ENCODE measurements around the gene TENM3.
"Not testable (repeated sequence)": the region's sequence is repeated elsewhere in the genome, so short reads cannot be mapped to it uniquely, and the experiment has no call there.

TENM3 gene

GRCh38 chr4:182344968-182345367 is 101.8 kb downstream of the TENM3 start:
- no peak for DNase-seq

GRCh38 chr4:182346250-182346649 is 103.0 kb downstream of the TENM3 start:
- no peak for DNase-seq

DNA sequence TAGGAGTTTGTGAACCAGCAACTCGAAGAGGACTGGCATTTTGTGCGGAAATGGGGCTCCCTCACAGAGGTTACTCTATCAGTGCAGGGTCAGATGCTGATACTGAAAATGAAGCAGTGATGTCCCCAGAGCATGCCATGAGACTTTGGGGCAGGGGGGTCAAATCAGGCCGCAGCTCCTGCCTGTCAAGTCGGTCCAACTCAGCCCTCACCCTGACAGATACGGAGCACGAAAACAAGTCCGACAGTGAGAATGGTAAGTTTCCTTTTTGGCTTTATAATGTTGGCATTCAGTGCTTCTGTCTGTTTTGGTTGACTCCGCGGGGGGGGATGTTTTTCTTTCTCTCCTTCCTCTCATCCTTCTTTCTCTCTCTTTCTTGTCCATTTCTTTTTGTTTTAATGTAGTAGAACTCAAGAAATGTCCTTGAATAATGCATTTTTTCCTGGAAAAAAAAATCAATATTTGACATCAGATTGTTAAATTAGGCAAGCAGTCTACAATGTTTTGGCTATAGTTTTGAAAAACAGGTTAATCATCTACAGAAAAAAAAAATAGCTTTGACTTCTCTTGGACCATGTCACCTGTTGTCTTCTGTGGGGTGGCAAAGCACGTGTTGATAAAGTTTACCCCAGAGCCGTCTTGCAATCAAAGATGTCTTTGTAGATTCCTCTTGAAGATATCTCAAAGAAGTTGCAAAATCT is 103.6 kb downstream of the TENM3 start:
- DNase-seq = no peak

DNA sequence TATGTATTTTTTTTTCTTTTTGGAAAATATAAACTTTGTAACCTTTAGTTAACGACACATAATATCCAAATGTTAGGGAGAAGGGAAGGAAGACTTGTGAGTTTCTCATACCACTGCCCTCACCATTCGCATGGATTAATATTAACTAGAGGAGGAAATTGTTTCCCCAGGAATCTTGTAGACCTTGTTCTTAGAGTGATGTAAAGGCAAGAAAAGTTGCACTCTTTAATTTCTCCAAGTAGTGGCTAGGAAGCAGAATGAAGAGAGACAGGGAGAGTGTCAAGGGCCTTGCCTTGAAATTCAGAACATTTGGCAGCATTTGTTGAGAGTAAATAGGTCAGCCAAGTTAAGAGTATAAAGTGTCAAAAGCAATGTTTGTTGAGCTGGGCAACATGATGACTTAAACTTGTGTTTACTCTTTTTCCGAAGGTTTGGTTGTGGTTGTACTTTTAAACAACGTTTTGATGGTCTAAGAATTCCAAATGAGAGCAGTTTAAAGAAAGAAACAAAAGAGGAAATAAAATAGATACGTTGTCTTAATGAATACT is 105.7 kb downstream of the TENM3 start:
- DNase-seq = no peak

GRCh38 chr4:182350041-182350440 is 106.8 kb downstream of the TENM3 start:
- no peak for DNase-seq

DNA sequence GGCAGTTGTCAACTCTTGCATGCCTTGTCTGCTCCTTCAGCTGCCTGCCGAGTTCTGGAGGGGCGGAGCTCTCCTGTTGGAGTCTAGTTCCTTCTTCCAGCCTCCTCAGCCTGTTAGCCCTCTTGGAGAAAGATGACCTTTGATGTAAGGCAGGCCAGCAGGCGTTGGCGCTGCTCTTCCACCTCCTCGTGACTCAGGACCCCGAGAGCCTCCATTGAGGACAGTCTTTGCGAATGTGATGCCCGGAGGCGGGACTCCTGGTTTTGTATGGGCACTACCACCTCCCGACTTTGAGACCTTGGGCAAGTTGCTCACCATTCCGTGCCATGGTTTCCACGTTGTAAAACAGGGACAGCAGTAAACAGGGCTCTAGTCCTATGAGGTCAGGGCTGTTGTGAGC is 108.3 kb downstream of the TENM3 start:
- DNase-seq = no peak

GRCh38 chr4:182354106-182354505 is 110.9 kb downstream of the TENM3 start:
- no peak for DNase-seq

DNA sequence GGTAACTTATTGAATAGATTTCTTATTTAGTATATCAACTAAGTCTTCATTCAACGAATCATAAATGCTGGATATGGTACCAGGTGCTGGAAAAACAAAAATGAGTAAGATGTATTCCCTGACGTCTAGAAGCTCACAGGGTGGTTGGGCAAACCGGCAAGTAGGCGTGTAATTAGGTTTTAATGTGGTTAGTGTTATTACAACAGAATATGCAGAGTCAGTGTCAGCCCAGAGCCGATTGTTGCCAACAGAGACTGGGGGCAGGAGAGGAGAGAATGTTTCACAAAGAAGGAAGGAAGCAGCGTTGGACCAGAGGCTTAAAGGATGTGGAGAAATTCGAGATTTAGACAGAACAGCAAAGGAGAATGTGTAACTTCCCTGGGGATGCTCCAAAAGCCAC is 111.7 kb downstream of the TENM3 start:
- DNase-seq = no peak

GRCh38 chr4:182367153-182367552 is 124.0 kb downstream of the TENM3 start:
- no peak for DNase-seq

DNA sequence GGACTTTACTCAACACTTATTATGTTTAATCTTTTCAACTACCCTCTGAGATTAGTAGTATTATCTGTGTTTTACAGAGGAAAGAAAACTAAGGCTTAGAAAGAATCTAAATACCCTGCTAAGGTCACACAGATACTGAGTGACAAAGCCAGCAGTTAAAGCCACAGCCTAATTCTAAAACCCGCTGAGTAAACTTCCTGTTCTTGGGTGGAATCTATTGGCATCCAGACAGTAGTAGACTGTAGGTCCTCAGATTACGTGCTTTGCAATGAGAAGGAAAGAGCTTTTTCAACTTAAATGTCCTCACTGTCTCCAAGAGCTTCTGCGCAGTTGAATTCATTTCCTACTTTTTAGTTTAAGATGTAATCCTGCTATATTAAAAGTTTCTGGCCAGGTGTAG is 126.0 kb downstream of the TENM3 start:
- DNase-seq = no peak

DNA sequence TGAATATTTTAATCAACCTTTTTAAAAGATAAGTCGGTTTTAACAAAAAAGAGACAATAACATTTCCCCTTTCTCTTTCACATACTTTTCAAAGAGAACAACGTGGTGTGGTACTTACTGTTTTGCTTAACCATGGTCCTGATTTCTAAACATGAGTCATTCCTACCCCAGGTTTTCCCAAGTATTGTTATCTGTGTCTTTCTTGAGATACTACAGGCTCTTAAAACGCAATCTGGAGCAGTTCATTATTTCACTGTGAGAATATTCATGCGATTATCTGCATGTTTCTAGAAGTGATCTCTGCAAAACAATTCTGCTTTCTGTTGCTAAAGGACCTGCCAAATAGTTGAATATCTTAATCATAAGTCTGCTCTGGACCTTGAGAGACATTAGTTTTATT is 127.3 kb downstream of the TENM3 start:
- DNase-seq = no peak

DNA sequence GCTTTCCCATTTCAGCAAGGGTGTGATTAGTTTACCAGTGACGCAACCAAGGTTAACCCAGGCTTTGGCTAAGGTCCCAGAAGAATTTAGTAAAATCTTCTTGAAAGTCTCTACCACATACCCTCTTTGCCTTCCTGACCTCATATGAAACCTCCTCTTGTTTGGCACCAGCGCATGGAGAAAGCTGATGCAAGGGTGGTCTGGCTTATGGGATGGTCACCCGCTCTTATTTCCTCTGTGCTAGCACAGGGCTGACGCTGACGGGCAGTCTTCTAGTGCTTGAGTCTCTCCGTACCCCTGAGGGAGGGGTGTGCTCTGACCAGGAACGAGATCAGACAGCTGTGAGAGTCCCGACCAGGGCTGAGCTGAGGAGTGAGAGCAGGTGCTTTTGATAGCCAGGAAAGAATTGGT is 137.6 kb downstream of the TENM3 start:
- no peak for DNase-seq

- no peak for DNase-seq
Measured at GRCh38 chr4:182382941-182383340, 139.7 kb downstream of the TENM3 start.

DNA sequence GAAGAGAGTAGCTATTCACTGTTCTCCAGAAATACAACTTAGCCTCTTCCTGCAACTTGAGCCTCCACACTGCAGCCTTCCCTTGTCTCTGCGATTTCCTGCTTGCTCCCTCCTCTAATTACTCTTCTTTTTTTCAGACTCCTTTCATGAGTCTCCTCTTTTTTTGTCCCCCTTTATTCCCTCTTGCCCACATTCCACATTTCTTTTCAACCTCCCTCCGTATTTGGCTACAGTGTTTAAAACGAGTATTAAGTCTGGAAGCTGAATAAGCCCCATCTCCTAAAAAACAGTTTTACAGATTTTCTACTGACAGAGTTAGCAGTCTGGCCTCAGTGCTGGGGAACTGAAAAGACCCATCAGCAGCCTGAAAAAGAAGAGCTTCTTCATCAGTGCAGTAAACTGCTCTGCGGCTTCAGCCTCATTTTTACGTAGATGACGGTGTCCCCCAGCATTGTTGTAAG is 141.5 kb downstream of the TENM3 start:
- DNase-seq = no peak

- DNase-seq = no peak
Measured at GRCh38 chr4:182385897-182386296, 142.7 kb downstream of the TENM3 start.

- DNase-seq = not testable (repeated sequence)
Measured at GRCh38 chr4:182386576-182386975, 143.4 kb downstream of the TENM3 start.

DNA sequence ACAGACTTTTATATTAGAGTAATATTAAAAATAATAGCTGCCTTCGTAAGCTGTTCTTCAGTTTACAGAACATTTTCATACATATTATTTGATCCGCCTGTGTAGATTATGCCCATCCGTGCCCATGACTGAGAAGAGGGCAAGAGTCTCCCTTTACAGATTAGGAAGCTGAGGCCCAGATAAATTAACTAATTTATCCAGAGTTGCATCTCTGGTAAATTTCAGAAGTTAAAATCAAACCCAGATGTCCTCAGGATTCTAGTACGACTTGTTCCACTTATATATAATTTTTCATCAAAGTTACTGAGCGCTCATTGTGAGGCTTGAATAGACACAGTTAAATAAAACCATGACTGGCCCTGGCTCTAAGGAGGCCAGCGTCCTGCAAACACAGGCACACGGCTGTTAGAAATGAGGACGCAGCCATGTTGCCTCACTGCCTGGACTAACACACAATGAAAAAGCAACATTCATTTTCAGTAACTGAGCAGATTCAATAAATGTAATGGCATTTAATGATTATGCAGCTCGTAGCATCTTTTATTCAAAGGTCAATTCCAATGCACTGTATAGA is 148.0 kb downstream of the TENM3 start:
- DNase-seq = no peak

- DNase-seq = no peak
Measured at GRCh38 chr4:182394181-182394580, 151.0 kb downstream of the TENM3 start.

- DNase-seq = no peak
Measured at GRCh38 chr4:182400081-182400480, 156.9 kb downstream of the TENM3 start.

DNA sequence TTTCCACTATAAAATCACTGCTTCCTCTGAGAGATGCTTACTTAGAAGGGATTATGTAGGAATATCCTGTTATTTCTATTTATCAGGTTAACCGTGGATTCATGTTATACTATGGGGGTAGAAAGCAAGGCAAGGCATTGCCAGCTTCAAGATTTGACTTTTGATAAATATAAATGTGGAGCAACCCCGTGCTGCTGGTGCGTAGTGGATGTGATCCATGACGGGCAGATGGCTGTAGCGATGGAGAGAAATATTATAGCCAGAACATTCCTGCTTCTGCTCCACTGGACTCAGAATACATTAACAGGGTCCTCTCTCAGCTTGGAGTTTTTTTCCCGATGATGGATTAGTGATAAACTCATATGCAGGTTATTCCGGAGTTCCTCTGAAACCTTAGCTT is 157.6 kb downstream of the TENM3 start:
- DNase-seq = no peak

DNA sequence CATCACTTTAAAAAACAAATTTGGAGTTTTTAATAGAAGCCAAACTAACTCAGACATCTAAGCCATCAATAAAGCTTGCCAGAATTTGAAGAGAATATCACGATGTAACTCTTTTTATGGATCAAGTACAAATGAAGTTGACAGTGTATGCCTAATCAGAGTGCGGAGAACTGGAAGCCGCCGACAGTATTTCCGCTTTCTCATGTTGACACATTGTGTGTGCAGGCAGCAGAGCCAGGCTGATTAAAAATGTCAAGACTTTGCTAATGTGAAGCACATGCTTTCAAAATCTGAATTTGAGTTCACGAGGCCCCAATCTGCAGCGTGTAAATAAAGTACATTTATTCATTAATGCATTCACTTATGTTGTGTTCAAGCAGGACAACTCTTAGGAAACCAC is 161.2 kb downstream of the TENM3 start:
- DNase-seq = no peak

GRCh38 chr4:182405087-182405486 is 161.9 kb downstream of the TENM3 start:
- no peak for DNase-seq

GRCh38 chr4:182409271-182409670 is 166.1 kb downstream of the TENM3 start:
- DNase-seq = no peak

- no peak for DNase-seq
Measured at GRCh38 chr4:182411391-182411790, 168.2 kb downstream of the TENM3 start.

GRCh38 chr4:182413550-182413949 is 170.3 kb downstream of the TENM3 start:
- DNase-seq = no peak

Data from CD4-positive, alpha-beta T cell treated with Interleukin-17A for 1 hour (primary cell).